ENCODE results near the gene CACNA1C.

The CACNA1C gene

DNA sequence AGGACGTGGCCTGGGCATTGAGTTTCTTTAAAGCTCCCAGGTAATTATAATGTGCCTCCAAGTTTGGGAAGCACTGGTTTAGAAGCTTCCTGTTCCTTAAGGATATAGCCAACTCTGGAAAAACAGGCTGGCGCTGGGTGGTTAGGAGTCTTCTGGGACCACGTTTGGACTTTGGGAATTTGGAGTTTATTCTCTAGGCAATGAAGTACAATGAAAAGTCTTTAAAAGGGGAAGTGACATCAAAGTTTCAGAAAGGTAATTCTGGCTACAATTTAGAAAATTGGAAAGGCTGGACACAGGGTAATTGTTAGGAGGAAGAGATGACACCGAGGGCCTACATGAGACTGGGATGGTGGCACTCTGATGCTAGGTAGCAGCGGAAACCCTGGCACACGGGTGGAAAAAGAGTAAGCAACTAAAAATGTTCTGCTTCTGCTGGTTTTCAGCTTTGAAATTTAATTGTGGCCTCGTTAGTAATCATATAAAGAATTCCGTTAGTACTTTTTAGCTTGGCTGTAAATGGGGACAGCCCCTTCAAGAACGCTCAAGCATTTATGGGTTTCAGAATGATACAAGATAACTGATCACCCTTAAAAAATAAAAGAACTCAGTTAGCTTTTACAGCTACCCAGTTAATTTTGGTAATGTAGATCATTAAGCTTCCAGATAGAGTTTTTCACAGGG, 35.8 kb upstream of the CACNA1C start:
- H3K27me3 ChIP-seq (ENCODE audit: control insufficient read depth in 1 of 2, insufficient read depth in 2 of 2, low read length in 2 of 2) = no peaks in the 10 kb centered on the region
- H3K4me1 ChIP-seq (ENCODE audit: control insufficient read depth, insufficient read depth, low read length) = peaks cover 17% of the 10 kb centered on the region
- H3K27ac ChIP-seq (ENCODE audit: low read length) = no peak overlapping the region
- H3K9ac ChIP-seq (ENCODE audit: low read length in 2 of 2) = no peak overlapping the region
- H3K9me3 ChIP-seq (ENCODE audit: control insufficient read depth in 2 of 2, low read length in 2 of 2) = no peaks in the 10 kb centered on the region
- H3K36me3 ChIP-seq (ENCODE audit: control insufficient read depth in 2 of 2, insufficient read depth in 2 of 2, low read length in 2 of 2) = no peaks in the 10 kb centered on the region
- no peak overlapping the region for H3K4me3 ChIP-seq (ENCODE audit: low read length in 2 of 2)

- no peak overlapping the region for H3K27ac ChIP-seq (ENCODE audit: low read length)
- H3K9me3 ChIP-seq (ENCODE audit: control insufficient read depth in 2 of 2, low read length in 2 of 2) = no peaks in the 10 kb centered on the region
- H3K9ac ChIP-seq (ENCODE audit: low read length in 2 of 2) = no peak overlapping the region
- H3K36me3 ChIP-seq (ENCODE audit: control insufficient read depth in 2 of 2, insufficient read depth in 2 of 2, low read length in 2 of 2) = no peaks in the 10 kb centered on the region
- H3K4me3 ChIP-seq (ENCODE audit: low read length in 2 of 2) = no peak overlapping the region
- peaks cover 17% of the 10 kb centered on the region for H3K4me1 ChIP-seq (ENCODE audit: control insufficient read depth, insufficient read depth, low read length)
- H3K27me3 ChIP-seq (ENCODE audit: control insufficient read depth in 1 of 2, insufficient read depth in 2 of 2, low read length in 2 of 2) = no peaks in the 10 kb centered on the region
Observed at GRCh38 chr12:2017546-2018337, 35.0 kb upstream of the CACNA1C start.

GRCh38 chr12:2018391-2018790, 34.4 kb upstream of the CACNA1C start:
- no peak overlapping the region for H3K27ac ChIP-seq (ENCODE audit: low read length)
- H3K36me3 ChIP-seq (ENCODE audit: control insufficient read depth in 2 of 2, insufficient read depth in 2 of 2, low read length in 2 of 2) = no peaks in the 10 kb centered on the region
- H3K4me3 ChIP-seq (ENCODE audit: low read length in 2 of 2) = no peak overlapping the region
- peaks cover 19% of the 10 kb centered on the region for H3K4me1 ChIP-seq (ENCODE audit: control insufficient read depth, insufficient read depth, low read length)
- H3K9ac ChIP-seq (ENCODE audit: low read length in 2 of 2) = no peak overlapping the region
- H3K27me3 ChIP-seq (ENCODE audit: control insufficient read depth in 1 of 2, insufficient read depth in 2 of 2, low read length in 2 of 2) = no peaks in the 10 kb centered on the region
- no peaks in the 10 kb centered on the region for H3K9me3 ChIP-seq (ENCODE audit: control insufficient read depth in 2 of 2, low read length in 2 of 2)

DNA sequence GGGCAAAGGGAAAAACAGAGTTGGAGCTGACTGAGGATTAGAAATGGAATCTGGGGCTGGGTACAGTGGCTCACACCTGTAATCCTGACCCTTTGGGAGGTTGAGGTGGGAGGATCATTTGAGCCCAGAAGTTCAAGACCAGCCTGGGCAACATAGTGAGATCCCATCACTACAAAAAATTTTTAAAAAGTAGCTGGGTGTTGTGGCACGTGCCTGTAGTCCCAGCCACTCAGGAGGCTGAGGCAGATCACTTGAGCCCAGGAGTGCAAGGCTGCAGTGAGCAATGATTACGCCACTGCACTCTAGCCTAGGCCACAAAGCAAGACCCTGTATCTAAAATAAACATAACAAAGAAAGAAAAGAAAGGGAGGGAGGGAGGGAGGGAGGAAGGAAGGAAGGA, 33.7 kb upstream of the CACNA1C start:
- H3K9ac ChIP-seq (ENCODE audit: low read length in 2 of 2) = no peak overlapping the region
- H3K9me3 ChIP-seq (ENCODE audit: control insufficient read depth in 2 of 2, low read length in 2 of 2) = no peaks in the 10 kb centered on the region
- no peak overlapping the region for H3K27ac ChIP-seq (ENCODE audit: low read length)
- no peak overlapping the region for H3K4me3 ChIP-seq (ENCODE audit: low read length in 2 of 2)
- no peaks in the 10 kb centered on the region for H3K27me3 ChIP-seq (ENCODE audit: control insufficient read depth in 1 of 2, insufficient read depth in 2 of 2, low read length in 2 of 2)
- peaks cover 16% of the 10 kb centered on the region for H3K4me1 ChIP-seq (ENCODE audit: control insufficient read depth, insufficient read depth, low read length)
- no peaks in the 10 kb centered on the region for H3K36me3 ChIP-seq (ENCODE audit: control insufficient read depth in 2 of 2, insufficient read depth in 2 of 2, low read length in 2 of 2)

GRCh38 chr12:2020511-2020910, 32.3 kb upstream of the CACNA1C start:
- H3K27ac ChIP-seq (ENCODE audit: low read length) = no peak overlapping the region

DNA sequence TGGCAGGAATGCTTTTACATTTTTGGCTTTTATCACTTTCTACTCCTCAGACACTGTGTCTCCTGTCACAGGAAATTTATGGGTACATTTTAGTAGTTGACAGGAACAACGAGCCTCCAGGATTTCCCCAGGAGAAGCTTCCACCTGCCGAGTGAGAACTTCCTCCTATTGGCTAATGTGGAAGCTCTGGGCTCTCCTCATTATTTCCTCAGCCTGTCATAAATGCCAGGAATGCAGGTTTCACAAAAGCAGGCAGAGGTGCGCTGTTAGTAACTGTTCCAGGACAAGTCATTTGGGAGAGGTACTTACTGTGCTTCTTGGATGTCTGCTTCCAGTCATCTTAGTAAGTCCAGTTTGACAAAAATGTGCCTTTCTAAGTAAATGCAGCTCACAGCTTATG, 29.4 kb upstream of the CACNA1C start:
- Histone ChIP-seq H3K4me1 (ENCODE audit: control insufficient read depth, insufficient read depth, low read length) (peaks cover 11% of the 10 kb centered on the region), H3K27ac (ENCODE audit: low read length) (no peak overlapping the region), H3K9me3 (ENCODE audit: control insufficient read depth in 2 of 2, low read length in 2 of 2) (no peaks in the 10 kb centered on the region), H3K36me3 (ENCODE audit: control insufficient read depth in 2 of 2, insufficient read depth in 2 of 2, low read length in 2 of 2) (no peaks in the 10 kb centered on the region), H3K4me3 (ENCODE audit: low read length in 2 of 2) (no peak overlapping the region), H3K9ac (ENCODE audit: low read length in 2 of 2) (no peak overlapping the region), H3K27me3 (ENCODE audit: control insufficient read depth in 1 of 2, insufficient read depth in 2 of 2, low read length in 2 of 2) (no peaks in the 10 kb centered on the region)

More at GRCh38 chr12:2020511-2020910, 32.3 kb upstream of the CACNA1C start:
- H3K27me3 ChIP-seq (ENCODE audit: control insufficient read depth in 1 of 2, insufficient read depth in 2 of 2, low read length in 2 of 2) = no peaks in the 10 kb centered on the region
- H3K36me3 ChIP-seq (ENCODE audit: control insufficient read depth in 2 of 2, insufficient read depth in 2 of 2, low read length in 2 of 2) = no peaks in the 10 kb centered on the region
- no peak overlapping the region for H3K4me3 ChIP-seq (ENCODE audit: low read length in 2 of 2)
- H3K4me1 ChIP-seq (ENCODE audit: control insufficient read depth, insufficient read depth, low read length) = peaks cover 3% of the 10 kb centered on the region
- H3K9ac ChIP-seq (ENCODE audit: low read length in 2 of 2) = no peak overlapping the region
- H3K9me3 ChIP-seq (ENCODE audit: control insufficient read depth in 2 of 2, low read length in 2 of 2) = no peaks in the 10 kb centered on the region

GRCh38 chr12:2027351-2027750, 25.4 kb upstream of the CACNA1C start:
- Histone ChIP-seq H3K4me1 (ENCODE audit: control insufficient read depth, insufficient read depth, low read length) (peaks cover 25% of the 10 kb centered on the region), H3K36me3 (ENCODE audit: control insufficient read depth in 2 of 2, insufficient read depth in 2 of 2, low read length in 2 of 2) (no peaks in the 10 kb centered on the region), H3K27ac (ENCODE audit: low read length) (peak overlapping the region; percentile 0), H3K9me3 (ENCODE audit: control insufficient read depth in 2 of 2, low read length in 2 of 2) (no peaks in the 10 kb centered on the region), H3K27me3 (ENCODE audit: control insufficient read depth in 1 of 2, insufficient read depth in 2 of 2, low read length in 2 of 2) (no peaks in the 10 kb centered on the region), H3K4me3 (ENCODE audit: low read length in 2 of 2) (no peak overlapping the region), H3K9ac (ENCODE audit: low read length in 2 of 2) (peak overlapping the region in 1 of 2 donors; percentile 8)

- no peak overlapping the region for H3K9ac ChIP-seq (ENCODE audit: low read length in 2 of 2)
Observed at GRCh38 chr12:2029851-2030250, 22.9 kb upstream of the CACNA1C start.

GRCh38 chr12:2032506-2032905, 20.3 kb upstream of the CACNA1C start:
- H3K36me3 ChIP-seq (ENCODE audit: control insufficient read depth in 2 of 2, insufficient read depth in 2 of 2, low read length in 2 of 2) = no peaks in the 10 kb centered on the region
- no peaks in the 10 kb centered on the region for H3K27me3 ChIP-seq (ENCODE audit: control insufficient read depth in 1 of 2, insufficient read depth in 2 of 2, low read length in 2 of 2)
- H3K4me1 ChIP-seq (ENCODE audit: control insufficient read depth, insufficient read depth, low read length) = peaks cover 47% of the 10 kb centered on the region
- H3K9me3 ChIP-seq (ENCODE audit: control insufficient read depth in 2 of 2, low read length in 2 of 2) = no peaks in the 10 kb centered on the region
- H3K27ac ChIP-seq (ENCODE audit: low read length) = peak overlapping the region; percentile 31
- H3K9ac ChIP-seq (ENCODE audit: low read length in 2 of 2) = peak overlapping the region in 1 of 2 donors; percentile 6
- H3K4me3 ChIP-seq (ENCODE audit: low read length in 2 of 2) = no peak overlapping the region

More at GRCh38 chr12:2029851-2030250, 22.9 kb upstream of the CACNA1C start:
- Histone ChIP-seq H3K27ac (ENCODE audit: low read length) (no peak overlapping the region), H3K9me3 (ENCODE audit: control insufficient read depth in 2 of 2, low read length in 2 of 2) (no peaks in the 10 kb centered on the region), H3K27me3 (ENCODE audit: control insufficient read depth in 1 of 2, insufficient read depth in 2 of 2, low read length in 2 of 2) (no peaks in the 10 kb centered on the region), H3K4me1 (ENCODE audit: control insufficient read depth, insufficient read depth, low read length) (peaks cover 38% of the 10 kb centered on the region), H3K4me3 (ENCODE audit: low read length in 2 of 2) (no peak overlapping the region), H3K36me3 (ENCODE audit: control insufficient read depth in 2 of 2, insufficient read depth in 2 of 2, low read length in 2 of 2) (no peaks in the 10 kb centered on the region)

DNA sequence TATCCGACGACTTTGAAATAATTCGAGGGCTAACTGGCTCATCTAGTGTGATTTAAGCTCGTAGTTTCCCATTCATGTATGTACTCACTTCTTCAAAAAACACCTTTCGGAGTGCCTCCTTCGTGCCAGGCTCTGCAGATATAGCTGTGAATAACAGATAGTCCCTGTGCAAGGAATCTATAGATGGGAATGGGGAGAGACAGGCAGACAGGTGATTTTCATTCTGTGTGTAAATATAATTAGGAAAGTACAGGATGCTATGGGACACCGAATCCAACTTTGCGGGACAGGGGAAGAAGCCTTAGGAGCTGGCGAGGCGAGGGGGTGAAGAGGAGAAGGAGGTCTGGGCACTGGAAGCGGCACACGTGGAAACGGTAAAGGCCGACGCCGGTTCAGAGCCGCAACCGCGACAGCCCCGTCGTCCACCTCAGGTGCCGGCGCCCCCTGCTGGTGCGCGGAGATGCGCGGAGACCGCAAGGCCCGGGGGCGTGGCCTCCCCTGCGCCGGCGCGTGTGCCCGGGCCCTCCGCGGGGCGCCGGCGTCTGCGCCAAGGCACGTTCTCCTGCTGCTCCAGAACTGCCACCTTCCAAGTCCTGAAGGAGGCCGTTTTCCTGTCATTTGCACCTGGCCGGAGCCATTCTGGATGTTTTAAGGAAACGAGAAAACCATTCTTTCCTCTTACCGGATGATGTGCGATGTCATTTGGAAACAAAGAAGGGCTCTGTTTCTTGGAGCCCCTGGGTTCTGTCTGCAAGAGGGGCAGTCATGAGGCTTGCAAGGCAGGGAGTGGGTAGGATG, 18.0 kb upstream of the CACNA1C start:
- H3K36me3 ChIP-seq (ENCODE audit: control insufficient read depth in 2 of 2, insufficient read depth in 2 of 2, low read length in 2 of 2) = no peaks in the 10 kb centered on the region
- H3K4me1 ChIP-seq (ENCODE audit: control insufficient read depth, insufficient read depth, low read length) = peaks cover 41% of the 10 kb centered on the region
- no peak overlapping the region for H3K27ac ChIP-seq (ENCODE audit: low read length)
- H3K4me3 ChIP-seq (ENCODE audit: low read length in 2 of 2) = peak overlapping the region; percentile 64 to 74
- no peaks in the 10 kb centered on the region for H3K27me3 ChIP-seq (ENCODE audit: control insufficient read depth in 1 of 2, insufficient read depth in 2 of 2, low read length in 2 of 2)
- H3K9ac ChIP-seq (ENCODE audit: low read length in 2 of 2) = peak overlapping the region; percentile 25 to 51
- no peaks in the 10 kb centered on the region for H3K9me3 ChIP-seq (ENCODE audit: control insufficient read depth in 2 of 2, low read length in 2 of 2)
